Osteoblast (primary cell): ENCODE data around the gene WDR86. TPM values are rescaled to one million over a fixed set of nuclear protein-coding genes. Genes with fewer than 3 reads are reported as not detected.

Experiments
- DNase-seq: peaks from one replicate; pipeline ENCODE4 v3.0.0; 2011; ENCODE audit warnings: low spot score, mixed read lengths; ENCODE audit not compliant: insufficient read length; ENCODE audit errors: missing footprints
- H2AFZ ChIP-seq: 2 replicates; pipeline ENCODE4 v1.6.0; 2011; ENCODE audit warnings: mild to moderate bottlenecking, low read length
- H3K27ac ChIP-seq: 2 replicates; pipeline ENCODE4 v1.5.1; 2011; ENCODE audit warnings: mild to moderate bottlenecking, low read depth, low read length, moderate library complexity
- H3K27me3 ChIP-seq: 2 replicates; pipeline ENCODE4 v1.6.0; 2012; ENCODE audit warnings: mild to moderate bottlenecking, control low read depth, inconsistent platforms, low read length, moderate library complexity; ENCODE audit not compliant: insufficient read depth
- H3K36me3 ChIP-seq: 2 replicates; pipeline ENCODE4 v1.5.1; 2011; ENCODE audit warnings: mild to moderate bottlenecking, low read length, control low read depth, moderate library complexity; ENCODE audit not compliant: insufficient read depth
- H3K4me1 ChIP-seq: 2 replicates; pipeline ENCODE4 v1.5.1; 2011; ENCODE audit warnings: mild to moderate bottlenecking, low read length, control low read depth, moderate library complexity; ENCODE audit not compliant: insufficient read depth
- H3K4me2 ChIP-seq: 2 replicates; pipeline ENCODE4 v1.6.0; 2011; ENCODE audit warnings: mild to moderate bottlenecking, low read length; ENCODE audit not compliant: insufficient read depth
- H3K4me3 ChIP-seq: fragments of 200-600 bp; sonication (generic); 3 replicates; pipeline ENCODE4 v1.5.1; 2012; ENCODE audit warnings: mild to moderate bottlenecking, low read length, inconsistent platforms; ENCODE audit not compliant: insufficient read depth
- H3K79me2 ChIP-seq: 2 replicates; pipeline ENCODE4 v1.6.0; 2012; ENCODE audit warnings: mild to moderate bottlenecking, low read length, control low read depth, inconsistent platforms; ENCODE audit not compliant: insufficient read depth
- H3K9me3 ChIP-seq: 2 replicates; pipeline ENCODE4 v1.5.1; 2011; ENCODE audit warnings: low read depth, low read length, control low read depth
- H4K20me1 ChIP-seq: 2 replicates; pipeline ENCODE4 v1.6.0; 2012; ENCODE audit warnings: mild to moderate bottlenecking, low read length, control low read depth; ENCODE audit not compliant: insufficient read depth
- CTCF ChIP-seq: IDR thresholded peaks from 2 replicates; pipeline ENCODE4 v1.5.1; 2011; ENCODE audit warnings: mild to moderate bottlenecking, low read depth, low read length, moderate library complexity; ENCODE audit errors: extremely low read depth
- total RNA-seq: library from RNA; depleted of rRNA; stranded (reverse); fragments of >200 nt; gene quantifications from 2 replicates; pipeline ENCODE4 v1.2.3, GENCODE V29; 2012

WDR86 gene
- total RNA-seq, 1 donor, result 15.6 TPM

GRCh38 chr7:151434549-151434948 lies 24.7 kb upstream of the WDR86 start:
- Histone ChIP-seq H3K27ac (no peak overlapping the region), H3K9me3 (no peaks in the 10 kb centered on the region), H3K36me3 (no peaks in the 10 kb centered on the region), H3K4me1 (peaks cover 2% of the 10 kb centered on the region), H2AFZ (no peak overlapping the region), H3K79me2 (no peaks in the 10 kb centered on the region), H3K4me3 (no peak overlapping the region), H3K4me2 (no peak overlapping the region), H3K27me3 (no peaks in the 10 kb centered on the region), H4K20me1 (no peaks in the 10 kb centered on the region)
- no peak for TF ChIP-seq CTCF
- DNase-seq, result no peak

- Histone ChIP-seq H3K36me3 (no peaks in the 10 kb centered on the region), H3K27ac (no peak overlapping the region), H2AFZ (no peak overlapping the region)
Measured at GRCh38 chr7:151433721-151434400, 24.0 kb upstream of the WDR86 start.

GRCh38 chr7:151432658-151433521 lies 23.1 kb upstream of the WDR86 start:
- Histone ChIP-seq H3K27ac (no peak overlapping the region), H3K9me3 (no peaks in the 10 kb centered on the region), H3K36me3 (no peaks in the 10 kb centered on the region), H3K4me2 (no peak overlapping the region), H3K4me3 (no peak overlapping the region), H3K27me3 (no peaks in the 10 kb centered on the region), H3K79me2 (no peaks in the 10 kb centered on the region), H3K4me1 (peaks cover 18% of the 10 kb centered on the region), H4K20me1 (no peaks in the 10 kb centered on the region), H2AFZ (no peak overlapping the region)
- TF ChIP-seq CTCF, result peak; percentile 20
- peak; percentile 85 for DNase-seq

More at GRCh38 chr7:151433721-151434400, 24.0 kb upstream of the WDR86 start:
- no peak for TF ChIP-seq CTCF
- H3K4me3 ChIP-seq, result no peak overlapping the region
- H3K27me3 ChIP-seq, result no peaks in the 10 kb centered on the region
- no peaks in the 10 kb centered on the region for H4K20me1 ChIP-seq
- peaks cover 8% of the 10 kb centered on the region for H3K4me1 ChIP-seq
- H3K79me2 ChIP-seq, result no peaks in the 10 kb centered on the region
- peak; percentile 84 for DNase-seq
- no peaks in the 10 kb centered on the region for H3K9me3 ChIP-seq
- no peak overlapping the region for H3K4me2 ChIP-seq

GRCh38 chr7:151431768-151432311 lies 22.0 kb upstream of the WDR86 start:
- Histone ChIP-seq H3K4me1 (peaks cover 24% of the 10 kb centered on the region), H4K20me1 (no peaks in the 10 kb centered on the region), H3K79me2 (no peaks in the 10 kb centered on the region), H3K4me3 (no peak overlapping the region), H3K4me2 (no peak overlapping the region), H2AFZ (no peak overlapping the region), H3K27ac (no peak overlapping the region), H3K36me3 (no peaks in the 10 kb centered on the region), H3K9me3 (no peaks in the 10 kb centered on the region), H3K27me3 (no peaks in the 10 kb centered on the region)
- no peak for TF ChIP-seq CTCF
- DNase-seq, result peak; percentile 78
